NCI-H2107 (cell line): ENCODE measurements around the gene ARL8A.
"Not testable (repeated sequence)": the region's sequence is repeated elsewhere in the genome, so short reads cannot be mapped to it uniquely, and the experiment has no call there.

ENCODE experiments used
- DNase-seq: peaks from one replicate; lab custom pipeline; 2025; lab: John Stamatoyannopoulos, UW

Gene ARL8A

DNA sequence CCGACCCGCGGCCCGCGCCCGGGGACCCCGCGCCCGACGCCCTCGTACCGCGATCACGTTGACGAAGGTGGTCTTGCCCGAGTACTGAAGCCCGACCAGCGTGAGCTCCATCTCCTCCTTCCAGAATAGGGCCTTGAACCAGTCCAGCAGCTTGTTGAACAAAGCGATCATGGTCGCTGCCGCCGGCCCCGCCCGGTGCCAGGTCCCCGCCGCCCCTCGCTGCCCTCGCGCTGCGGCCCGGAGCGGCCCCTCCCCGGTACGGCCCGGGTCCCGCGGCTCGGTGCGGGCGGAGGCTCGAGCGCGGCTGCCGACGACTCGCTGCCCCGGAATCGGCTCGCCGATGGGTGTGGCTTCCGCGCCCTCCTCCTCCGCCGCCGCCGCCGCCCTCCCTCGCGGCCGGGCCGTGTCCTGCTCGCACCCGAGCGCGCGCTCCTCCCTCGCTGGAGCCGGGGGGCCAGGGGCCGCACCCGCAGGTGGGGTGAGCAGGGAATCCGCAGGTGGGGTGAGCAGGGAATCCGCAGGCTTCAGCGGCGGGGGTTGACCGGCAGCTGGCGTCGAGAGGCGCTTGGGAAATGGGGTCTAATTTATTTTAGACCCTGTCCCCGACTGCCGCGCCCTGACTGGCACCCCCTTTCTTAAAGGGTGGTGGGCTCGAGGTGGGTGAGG lies at the start of gene ARL8A:
Gene ARL8A, minus strand, starts transcription at position 336 of the 666 bp plus-strand sequence. Its CDS starts 165 bp downstream, at position 171.
- DNase-seq, result peak; percentile 75

DNA sequence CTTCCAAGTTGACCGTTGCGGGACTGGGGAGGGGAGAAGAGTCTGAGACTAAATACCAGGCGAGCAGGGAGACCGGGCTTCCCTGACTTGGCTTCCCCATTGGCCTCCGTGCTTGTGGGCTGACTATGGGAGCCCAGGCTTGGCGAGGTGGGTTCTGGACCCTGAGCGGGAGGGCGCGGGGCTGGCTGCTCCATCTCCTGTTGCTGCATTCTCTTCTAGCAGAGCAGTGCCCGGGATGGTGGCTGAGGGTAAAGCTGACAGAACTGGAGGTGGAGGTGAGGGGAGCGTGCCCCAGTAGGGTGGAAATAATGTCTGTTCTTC lies 49.8 kb upstream of the ARL8A start:
- DNase-seq, result no peak

DNA sequence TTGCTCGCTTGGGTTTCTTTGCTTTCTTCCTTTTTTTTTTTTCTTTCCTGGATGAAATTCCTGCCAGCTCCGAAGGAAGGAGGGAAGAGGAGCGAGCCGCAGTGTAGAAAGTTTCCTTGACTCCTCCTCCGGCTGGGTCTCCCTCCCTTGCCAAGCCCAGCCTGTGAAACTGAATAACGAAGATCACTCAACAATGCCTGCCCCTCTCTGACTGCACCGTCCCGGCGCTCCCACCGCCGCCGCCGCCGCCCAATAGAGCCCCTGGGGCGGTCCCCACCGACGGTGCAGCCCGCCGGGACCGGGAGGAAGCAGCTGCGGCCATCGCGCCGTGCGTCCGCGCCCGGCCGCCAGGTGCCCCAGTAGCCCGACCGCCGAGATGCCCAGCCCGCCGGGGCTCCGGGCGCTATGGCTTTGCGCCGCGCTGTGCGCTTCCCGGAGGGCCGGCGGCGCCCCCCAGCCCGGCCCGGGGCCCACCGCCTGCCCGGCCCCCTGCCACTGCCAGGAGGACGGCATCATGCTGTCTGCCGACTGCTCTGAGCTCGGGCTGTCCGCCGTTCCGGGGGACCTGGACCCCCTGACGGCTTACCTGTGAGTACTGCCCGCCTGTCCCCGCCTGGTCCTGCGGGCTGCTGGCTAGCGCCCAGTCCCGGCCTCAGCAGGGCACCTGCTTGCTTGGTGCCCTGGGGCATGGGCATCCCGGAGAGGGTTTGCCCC lies 49.2 kb upstream of the ARL8A start, which contains the start of gene LGR6:
Gene LGR6, plus strand, starts transcription at position 186 of the 714 bp plus-strand sequence. Its CDS starts 191 bp downstream, at position 377.
- no peak for DNase-seq

- no peak for DNase-seq
Observed at GRCh38 chr1:202192770-202193613, 48.5 kb upstream of the ARL8A start.

DNA sequence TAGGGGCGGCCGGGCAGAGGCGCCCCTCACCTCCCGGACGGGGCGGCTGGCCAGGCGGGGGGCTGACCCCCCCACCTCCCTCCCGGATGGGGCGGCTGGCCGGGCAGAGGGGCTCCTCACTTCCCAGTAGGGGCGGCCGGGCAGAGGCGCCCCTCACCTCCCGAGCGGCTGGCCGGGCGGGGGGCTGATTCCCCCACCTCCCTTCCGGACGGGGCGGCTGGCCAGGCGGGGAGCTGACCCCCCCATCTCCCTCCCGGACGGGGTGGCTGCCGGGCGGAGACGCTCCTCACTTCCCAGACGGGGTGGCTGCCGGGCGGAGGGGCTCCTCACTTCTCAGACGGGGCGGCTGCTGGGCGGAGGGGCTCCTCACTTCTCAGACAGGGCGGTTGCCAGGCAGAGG lies 46.9 kb upstream of the ARL8A start:
- DNase-seq, result not testable (repeated sequence)

- no peak for DNase-seq
Observed at GRCh38 chr1:202189918-202190715, 45.6 kb upstream of the ARL8A start.

DNA sequence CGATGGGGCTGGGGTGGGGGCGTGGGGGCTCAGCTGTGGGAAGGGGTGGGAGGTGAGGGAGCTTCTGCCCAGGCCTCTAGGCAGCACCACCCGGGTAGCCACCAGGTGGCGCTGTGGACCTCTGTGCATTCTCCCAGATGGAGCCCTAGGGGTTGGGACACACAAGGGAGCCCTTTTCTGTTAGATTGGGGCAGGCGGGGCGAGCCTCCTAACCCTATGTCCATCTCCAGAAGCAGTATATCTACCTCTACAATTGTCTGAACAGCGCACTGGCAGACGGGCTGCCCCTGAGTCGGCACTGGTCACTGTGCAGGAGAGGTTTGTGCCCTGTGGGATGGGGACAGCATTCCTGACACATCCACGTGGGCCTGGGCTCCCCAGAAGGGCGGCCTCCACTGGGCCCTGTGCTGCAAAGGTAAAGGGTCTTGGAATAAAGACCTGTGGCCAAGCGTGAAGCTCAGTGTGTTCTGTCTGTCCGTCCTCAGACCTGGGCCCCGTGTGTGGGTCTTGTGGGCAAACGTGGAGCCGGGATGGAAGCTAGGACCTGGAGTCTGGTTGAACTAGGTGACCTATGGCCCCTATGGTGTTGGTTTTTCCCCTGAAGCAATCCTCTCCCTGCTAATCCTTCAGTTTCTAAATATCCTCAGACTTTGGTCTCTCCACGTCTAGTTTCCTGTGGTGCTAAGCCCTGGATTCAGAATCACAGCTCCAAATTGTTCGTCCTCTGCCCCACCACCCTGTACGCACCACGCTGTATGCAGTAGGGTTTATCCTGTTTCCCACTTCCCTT lies 44.7 kb upstream of the ARL8A start:
- DNase-seq, result peak; percentile 83

GRCh38 chr1:202187697-202188407 lies 43.3 kb upstream of the ARL8A start:
- DNase-seq, result no peak

DNA sequence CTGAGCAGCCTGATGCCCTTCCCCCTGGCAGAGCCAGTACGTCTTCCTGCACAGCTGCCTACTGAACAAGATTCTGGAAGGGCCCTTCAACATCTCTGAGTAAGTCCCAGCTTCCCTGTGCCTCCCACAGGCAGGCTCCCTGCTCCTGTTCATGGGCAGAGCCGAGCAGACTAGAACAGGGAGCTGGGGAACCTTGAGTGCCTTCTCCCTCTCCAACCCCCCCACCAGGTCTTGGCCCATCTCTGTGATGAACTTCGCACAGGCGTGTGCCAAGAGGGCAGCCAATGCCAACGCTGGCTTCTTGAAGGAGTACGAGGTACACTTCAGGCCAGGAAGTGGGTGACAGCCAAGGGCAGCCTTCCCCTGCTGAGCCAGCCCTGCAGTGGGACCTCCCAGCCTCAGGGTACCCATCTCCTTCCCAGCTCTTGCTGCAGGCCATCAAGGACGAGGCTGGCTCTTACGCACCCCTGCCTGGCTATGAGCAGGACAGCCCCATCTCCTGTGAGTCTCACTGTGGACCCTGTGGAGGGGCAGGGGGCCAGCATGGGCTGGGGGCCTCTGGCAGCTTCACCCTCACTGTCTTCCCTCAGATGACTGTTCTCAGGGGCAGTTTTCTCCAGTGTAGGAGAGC lies 42.6 kb upstream of the ARL8A start:
- no peak for DNase-seq

- no peak for DNase-seq
Observed at GRCh38 chr1:202186327-202186726, 41.8 kb upstream of the ARL8A start.

DNA sequence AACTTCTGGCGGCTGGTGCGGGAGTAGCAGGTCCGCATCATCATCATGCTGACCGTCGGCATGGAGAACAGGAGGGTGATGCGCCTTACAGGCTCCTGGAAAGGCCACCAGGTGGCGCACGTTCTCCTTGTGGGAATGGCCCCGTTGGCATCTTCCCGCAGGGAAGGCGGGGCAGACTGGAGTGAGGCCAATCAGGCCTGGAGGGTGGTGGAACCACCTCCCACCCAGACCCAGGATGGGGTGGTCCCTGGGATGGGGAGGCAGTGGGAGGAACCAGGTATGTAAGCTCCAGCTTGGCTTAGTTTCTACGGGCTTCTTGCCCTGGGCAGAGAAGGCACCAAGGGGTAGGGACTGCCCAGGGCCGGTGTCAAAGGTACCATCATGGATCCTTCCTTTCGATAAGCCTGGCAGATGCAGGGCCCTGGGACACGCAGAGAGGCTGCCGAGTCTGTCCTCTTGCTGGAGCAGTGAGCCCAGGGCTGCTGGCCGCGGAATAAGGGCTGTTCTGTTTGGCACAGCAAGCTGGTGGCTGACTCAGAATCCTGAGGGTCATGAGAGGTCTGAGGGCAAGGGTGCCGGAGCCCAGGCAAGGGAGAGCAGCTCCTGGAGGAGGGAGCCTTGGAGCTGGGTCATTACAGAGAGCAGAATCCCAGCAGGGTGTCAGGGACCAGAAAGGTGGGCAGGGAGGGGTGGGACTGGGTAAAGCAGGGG lies 40.4 kb upstream of the ARL8A start:
- peak; percentile 86 for DNase-seq

DNA sequence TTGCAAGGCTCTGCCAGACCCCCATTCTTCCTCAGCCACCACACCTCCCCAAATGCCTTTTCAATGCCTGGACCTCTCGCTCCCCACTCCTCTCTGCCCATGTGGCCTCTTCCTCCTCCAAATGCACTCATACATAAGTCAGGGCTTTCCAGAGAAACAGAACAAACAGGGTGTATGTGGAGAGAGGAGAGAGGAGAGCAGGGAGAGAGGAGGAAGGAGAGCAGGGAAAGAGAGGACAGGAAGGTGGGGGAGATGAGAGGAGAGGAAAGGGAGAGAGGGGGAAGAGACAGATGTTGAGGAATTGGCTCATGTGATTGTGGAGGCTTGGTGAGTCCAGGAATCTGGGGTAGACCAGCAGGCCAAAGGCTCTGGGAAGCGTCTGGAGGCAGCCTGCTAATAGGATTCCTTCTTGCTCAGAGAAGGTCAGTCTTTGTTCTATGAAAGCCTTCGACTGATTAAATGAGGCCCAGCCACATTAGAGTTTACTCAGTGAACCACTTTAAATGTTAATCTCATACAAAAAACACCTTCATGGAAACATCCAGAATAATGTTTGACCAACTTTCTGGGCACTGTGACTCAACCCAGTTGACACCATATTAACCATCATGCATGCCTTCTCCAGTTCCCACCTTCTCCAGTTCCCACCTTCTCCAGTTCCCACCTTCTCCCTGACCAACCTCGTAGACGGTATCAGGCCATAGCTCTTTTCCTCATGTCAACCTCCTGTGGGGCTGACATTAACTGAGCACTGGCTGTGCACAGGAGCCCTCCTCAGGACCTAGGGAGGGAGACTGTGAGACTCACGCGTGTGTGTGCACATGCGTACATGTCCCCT lies 37.7 kb upstream of the ARL8A start:
- DNase-seq, result no peak

- no peak for DNase-seq
Observed at GRCh38 chr1:202181586-202181985, 37.0 kb upstream of the ARL8A start.

DNA sequence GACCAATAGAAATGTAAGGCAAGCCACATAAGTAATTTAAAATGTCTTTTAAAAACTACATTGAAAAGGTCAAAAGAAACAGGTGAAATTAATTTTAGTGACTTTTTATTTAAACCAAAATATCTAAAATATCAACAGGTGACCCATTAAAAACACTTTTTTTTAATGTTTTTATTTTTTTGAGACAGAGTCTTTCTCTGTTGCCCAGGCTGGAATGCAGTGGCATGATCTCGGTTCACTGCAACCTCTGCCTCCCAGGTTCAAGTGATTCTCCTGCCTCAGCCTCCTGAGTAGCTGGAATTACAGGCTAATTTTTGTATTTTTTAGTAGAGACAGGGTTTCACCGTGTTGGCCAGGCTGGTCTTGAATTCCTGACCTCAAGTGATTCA lies 36.2 kb upstream of the ARL8A start:
- not testable (repeated sequence) for DNase-seq

DNA sequence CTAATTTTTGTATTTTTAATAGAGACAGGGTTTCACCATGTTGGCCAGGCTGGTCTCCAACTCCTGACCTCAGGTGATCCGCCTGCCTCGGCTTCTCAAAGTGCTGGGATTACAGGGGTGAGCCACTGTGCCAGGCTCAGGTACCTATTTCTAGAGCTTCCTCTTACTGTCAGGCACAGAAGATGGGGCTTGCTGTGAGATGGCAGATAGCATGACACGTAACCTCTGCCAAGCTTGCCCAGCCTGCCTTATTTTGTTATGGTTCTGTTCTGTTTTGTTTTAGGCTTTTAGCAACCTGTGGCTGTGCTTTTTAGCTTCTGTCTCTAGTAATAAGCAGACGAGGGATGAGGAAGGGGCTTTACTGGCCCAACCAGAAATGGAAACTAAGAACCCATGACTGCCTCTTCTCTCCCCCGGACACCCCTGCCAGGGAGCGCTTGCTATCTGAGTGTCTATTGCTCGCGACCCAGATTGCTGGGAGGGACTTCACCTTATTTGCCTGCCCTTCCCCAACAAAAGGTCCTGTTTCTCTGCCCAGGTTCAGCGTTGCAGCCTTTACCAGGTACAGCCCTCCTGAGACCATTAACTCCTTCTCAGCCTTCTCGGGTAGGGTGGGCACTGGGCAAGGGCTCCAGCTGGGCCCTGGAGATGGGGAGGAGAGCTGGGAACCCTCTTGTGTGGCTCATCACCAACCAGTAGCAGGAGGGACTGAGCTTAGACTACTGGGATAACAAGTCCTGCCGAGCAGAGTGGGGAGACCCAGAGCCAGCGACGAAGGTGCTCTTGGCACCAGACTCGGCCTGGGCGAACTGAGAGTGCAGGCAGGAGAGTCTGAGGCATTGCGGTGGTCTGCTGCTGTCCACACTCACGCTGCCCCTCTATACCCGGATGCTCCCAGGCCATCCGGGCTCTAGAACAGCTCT lies 35.6 kb upstream of the ARL8A start:
- no peak for DNase-seq

DNA sequence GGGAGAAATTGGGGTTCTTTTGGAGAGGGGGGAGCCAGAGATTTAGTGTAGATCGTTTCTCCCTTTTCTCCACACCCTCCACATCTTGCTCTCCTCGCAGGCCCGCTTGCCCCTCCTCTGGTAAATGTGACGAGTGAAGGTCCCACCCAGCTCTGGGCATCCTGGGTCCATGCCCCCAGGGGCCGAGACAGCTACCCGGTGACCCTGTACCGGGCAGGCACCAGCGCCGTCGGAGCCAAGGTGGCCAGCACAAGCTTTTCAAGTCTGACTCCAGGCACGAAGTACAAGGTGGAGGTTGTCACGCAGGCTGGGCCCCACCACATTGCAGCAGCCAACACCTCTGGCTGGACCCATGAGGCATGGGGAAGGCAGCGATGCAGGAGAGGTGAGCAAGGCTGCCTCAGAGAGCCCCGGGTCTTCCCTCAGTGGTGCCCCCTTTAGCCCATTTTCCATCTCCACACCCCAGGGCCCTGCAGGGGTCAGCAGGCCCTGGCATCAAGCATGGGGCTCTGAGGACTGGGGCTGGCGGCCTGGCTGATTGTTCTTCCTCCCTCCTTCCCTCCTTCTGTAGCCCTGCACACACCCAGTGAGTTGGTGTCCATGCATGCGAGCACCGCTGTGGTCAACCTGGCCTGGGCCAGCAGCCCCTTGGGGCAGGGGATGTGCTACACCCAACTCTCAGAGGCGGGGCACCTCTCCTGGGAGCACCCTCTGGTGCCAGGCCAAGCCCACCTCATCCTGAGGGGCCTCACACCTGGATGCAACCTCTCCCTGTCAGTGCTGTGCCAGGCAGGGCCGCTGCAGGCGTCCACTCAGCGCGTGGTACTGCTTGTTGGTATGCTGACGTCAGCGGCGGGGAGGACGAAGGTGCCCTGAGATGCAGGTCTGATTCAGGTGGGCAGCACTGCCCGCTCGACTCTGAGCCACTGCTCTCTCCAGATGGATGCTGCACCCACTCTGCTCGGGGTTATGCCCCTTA lies 32.7 kb upstream of the ARL8A start:
- no peak for DNase-seq
